Measurements from ENCODE around the gene JARID2. TPM values are rescaled to one million over a fixed set of nuclear protein-coding genes. Genes with fewer than 3 reads are reported as not detected.

The JARID2 gene
- total RNA-seq, 4 donors from 2014 or later, result 12.1 to 33.8 (median 17.0) TPM

- H3K9me3 ChIP-seq, result no peaks in the 10 kb centered on the region
- no peak overlapping the region for H3K4me3 ChIP-seq
- DNase-seq, result peak in 1 of 3 donors; percentile 36
- TF ChIP-seq POLR2A (IDR thresholded peaks at IDR 0.05) (no peak), CTCF (IDR thresholded peaks at IDR 0.05) (no peak)
- no peaks in the 10 kb centered on the region for H3K27me3 ChIP-seq
- H3K4me1 ChIP-seq, result peaks cover 0 to 12% (median 0%) of the 10 kb centered on the region in 4 donors
- H3K27ac ChIP-seq, result peak overlapping the region in 3 of 4 donors; percentile 12 to 67 (median 20)
- H3K36me3 ChIP-seq, result peaks cover 0 to 53% (median 0%) of the 10 kb centered on the region in 3 donors
These were observed 259.6 kb downstream of the JARID2 start for GRCh38 chr6:15505463-15505918.

- peak in 1 of 3 donors; percentile 36 for DNase-seq
- peaks cover 0 to 55% (median 0%) of the 10 kb centered on the region in 3 donors for H3K36me3 ChIP-seq
- no peak overlapping the region for H3K27ac ChIP-seq
- peaks cover 0 to 12% (median 0%) of the 10 kb centered on the region in 4 donors for H3K4me1 ChIP-seq
- TF ChIP-seq CTCF (IDR thresholded peaks at IDR 0.05) (no peak), POLR2A (IDR thresholded peaks at IDR 0.05) (no peak)
- H3K9me3 ChIP-seq, result no peaks in the 10 kb centered on the region
- H3K27me3 ChIP-seq, result no peaks in the 10 kb centered on the region
- H3K4me3 ChIP-seq, result no peak overlapping the region
These were observed 260.2 kb downstream of the JARID2 start for GRCh38 chr6:15506066-15506465.

GRCh38 chr6:15507221-15507620 lies 261.4 kb downstream of the JARID2 start:
- H3K36me3 ChIP-seq, result peaks cover 0 to 55% (median 0%) of the 10 kb centered on the region in 3 donors
- no peak overlapping the region for H3K27ac ChIP-seq
- TF ChIP-seq CTCF (IDR thresholded peaks at IDR 0.05), result no peak
- TF ChIP-seq POLR2A (IDR thresholded peaks at IDR 0.05), result no peak
- H3K9me3 ChIP-seq, result no peaks in the 10 kb centered on the region
- no peaks in the 10 kb centered on the region for H3K27me3 ChIP-seq
- H3K4me3 ChIP-seq, result no peak overlapping the region
- H3K4me1 ChIP-seq, result peaks cover 0 to 12% (median 0%) of the 10 kb centered on the region in 4 donors
- peak in 1 of 3 donors; percentile 39 for DNase-seq

- Histone ChIP-seq H3K4me1 (peaks cover 0 to 12% (median 0%) of the 10 kb centered on the region in 4 donors), H3K27ac (no peak overlapping the region), H3K9me3 (no peaks in the 10 kb centered on the region), H3K36me3 (peaks cover 0 to 60% (median 0%) of the 10 kb centered on the region in 3 donors), H3K27me3 (no peaks in the 10 kb centered on the region), H3K4me3 (no peak overlapping the region)
- no peak for TF ChIP-seq POLR2A (IDR thresholded peaks at IDR 0.05)
- no peak for TF ChIP-seq CTCF (IDR thresholded peaks at IDR 0.05)
- DNase-seq, result peak in 1 of 3 donors; percentile 38
These were observed 261.9 kb downstream of the JARID2 start for GRCh38 chr6:15507746-15508145.

GRCh38 chr6:15508441-15508871 lies 262.6 kb downstream of the JARID2 start:
- peak in 1 of 3 donors; percentile 34 for DNase-seq
- H3K4me3 ChIP-seq, result no peak overlapping the region
- no peak for TF ChIP-seq POLR2A (IDR thresholded peaks at IDR 0.05)
- no peak for TF ChIP-seq CTCF (IDR thresholded peaks at IDR 0.05)
- H3K27me3 ChIP-seq, result no peaks in the 10 kb centered on the region
- H3K27ac ChIP-seq, result no peak overlapping the region
- H3K9me3 ChIP-seq, result no peaks in the 10 kb centered on the region
- peaks cover 0 to 12% (median 0%) of the 10 kb centered on the region in 4 donors for H3K4me1 ChIP-seq
- H3K36me3 ChIP-seq, result peaks cover 0 to 67% (median 0%) of the 10 kb centered on the region in 3 donors

Data from Peyer's patch (tissue), 4 donors.